GM10248 (cell line): ENCODE measurements around the gene HOXA3.

ENCODE experiments used
- CTCF ChIA-PET: fragments of 300-600 bp; sonication (Branson Sonifier 250); formaldehyde crosslinking; extraction: SDS; loops from one replicate; lab custom pipeline; 2021; ENCODE audit warnings: antibody characterized with exemption; lab: Yijun Ruan, JAX
- POLR2A ChIA-PET: fragments of 350-650 bp; sonication (Branson Sonifier 250); formaldehyde crosslinking; extraction: SDS; loops from one replicate; lab custom pipeline; 2020; ENCODE audit warnings: antibody characterized with exemption; lab: Yijun Ruan, JAX
- DNase-seq: peaks from one replicate; pipeline ENCODE4 v3.0.0; 2012; ENCODE audit errors: extremely low spot score
- CTCF ChIP-seq: IDR thresholded peaks from 2 replicates; pipeline ENCODE4 v1.5.1; 2012; ENCODE audit warnings: mild to moderate bottlenecking, low read depth; ENCODE audit errors: extremely low read depth, missing control alignments, control extremely low read depth

HOXA3 gene

DNA sequence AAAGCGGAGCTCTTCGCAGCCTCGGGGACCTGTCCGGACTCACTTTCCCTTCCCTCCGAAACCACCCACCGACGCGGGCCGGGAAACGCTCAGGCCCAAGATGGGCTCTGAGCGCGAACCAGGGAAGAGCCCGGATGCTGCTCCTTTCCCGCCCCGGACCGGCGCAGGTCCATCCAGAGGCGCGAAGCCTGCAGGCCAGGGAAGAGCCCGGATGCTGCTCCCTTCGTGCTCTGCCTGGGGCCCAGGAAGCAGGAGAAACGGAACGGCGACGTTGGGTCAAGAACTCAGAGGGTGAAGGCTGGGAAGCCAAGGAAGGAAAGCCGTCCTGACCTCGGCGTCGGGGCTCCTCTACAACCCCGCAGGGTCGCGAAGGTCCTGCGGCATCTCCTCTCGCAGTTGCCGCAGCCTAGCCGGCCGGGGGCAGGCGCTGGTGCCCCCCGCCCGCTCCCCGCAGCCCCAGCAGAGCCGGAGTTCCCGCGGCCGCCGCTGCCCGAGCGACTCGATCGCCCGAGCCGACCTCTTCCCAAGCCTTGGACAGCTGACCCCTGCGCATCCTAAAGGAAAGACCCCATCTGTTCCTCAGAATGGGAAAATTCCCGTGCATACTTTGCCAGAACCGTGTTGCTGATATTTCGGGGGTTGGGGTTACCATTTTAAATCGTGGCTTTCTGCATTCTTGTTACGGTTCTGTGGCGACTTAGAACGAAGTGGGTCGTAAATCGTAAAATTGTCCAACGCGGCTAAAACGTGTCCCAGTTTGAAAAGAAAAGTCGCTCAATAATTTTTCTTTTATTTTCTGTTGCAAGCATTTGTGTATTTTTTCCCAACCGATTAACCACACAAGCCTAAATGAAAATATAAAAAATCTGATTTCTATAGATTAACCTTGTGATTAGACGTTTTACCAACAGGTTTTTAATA is 64.1 kb downstream of the HOXA3 start:
- no peak for TF ChIP-seq CTCF
- no peak for DNase-seq
- POLR2A ChIA-PET = no interaction called here
- CTCF ChIA-PET = no interaction called here

DNA sequence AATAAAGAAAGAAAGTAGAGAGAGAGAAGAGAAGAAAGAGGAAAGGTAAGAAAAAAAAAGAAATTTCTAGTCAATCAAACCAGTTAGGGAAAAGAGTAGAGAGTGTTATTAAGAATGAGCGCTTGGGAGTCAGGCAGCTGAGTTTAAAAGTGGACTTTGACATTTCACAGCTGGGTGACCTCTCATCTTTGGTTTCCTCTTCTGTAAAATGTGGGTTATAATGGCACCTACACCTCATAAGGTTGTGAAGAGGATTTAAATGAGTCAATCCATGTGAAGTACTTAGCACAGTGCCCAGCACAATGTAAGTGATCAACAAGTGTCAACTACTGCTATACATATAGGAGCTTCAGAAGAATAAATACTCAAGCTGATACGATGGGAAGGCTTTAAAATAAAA is 68.7 kb downstream of the HOXA3 start:
- no peak for DNase-seq
- ChIA-PET CTCF (interaction anchor here (1.0 to 2.6 kb wide), 7 partner anchors 10 to 1232 kb away, joined by 3 to 13 read pairs (median 4); partner anchors contain the start of gene HOXA1), POLR2A (no interaction called here)
- TF ChIP-seq CTCF = no peak

DNA sequence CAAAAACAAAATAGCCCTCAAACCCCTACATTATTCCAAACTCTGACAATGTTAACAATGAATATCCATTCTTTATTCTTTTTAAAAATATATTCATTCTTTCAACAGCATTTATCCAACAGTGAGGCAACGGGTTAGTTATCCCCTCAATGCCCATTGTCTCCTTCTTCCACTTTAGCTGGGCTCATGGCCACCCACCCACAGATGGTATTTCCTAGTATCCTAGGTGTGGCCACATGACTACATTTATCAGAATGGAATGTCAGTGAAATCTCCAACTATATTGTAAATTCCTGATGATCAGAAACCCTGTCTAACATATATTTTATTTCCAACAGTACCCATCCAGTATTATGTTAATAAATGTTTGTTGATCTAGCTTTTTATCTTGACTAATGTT is 70.2 kb downstream of the HOXA3 start:
- TF ChIP-seq CTCF = no peak
- DNase-seq = no peak
- POLR2A ChIA-PET = no interaction called here
- CTCF ChIA-PET = interaction anchor here (0.8 to 2.6 kb wide), 4 partner anchors 9 to 61 kb away, joined by 3 to 13 read pairs (median 6); partner anchors contain the start of gene HOXA1

- no peak for TF ChIP-seq CTCF
- ChIA-PET CTCF (interaction anchor here (1.0 to 2.6 kb wide), 2 partner anchors 13 to 14 kb away, joined by 3 to 13 read pairs; no protein-coding TSS in a partner anchor), POLR2A (no interaction called here)
- DNase-seq = no peak
Observed at GRCh38 chr7:27080844-27081436, 71.4 kb downstream of the HOXA3 start.

- DNase-seq = no peak
- CTCF ChIA-PET = no interaction called here
- no peak for TF ChIP-seq CTCF
- POLR2A ChIA-PET = no interaction called here
Observed at GRCh38 chr7:27079234-27079975, 73.0 kb downstream of the HOXA3 start.

DNA sequence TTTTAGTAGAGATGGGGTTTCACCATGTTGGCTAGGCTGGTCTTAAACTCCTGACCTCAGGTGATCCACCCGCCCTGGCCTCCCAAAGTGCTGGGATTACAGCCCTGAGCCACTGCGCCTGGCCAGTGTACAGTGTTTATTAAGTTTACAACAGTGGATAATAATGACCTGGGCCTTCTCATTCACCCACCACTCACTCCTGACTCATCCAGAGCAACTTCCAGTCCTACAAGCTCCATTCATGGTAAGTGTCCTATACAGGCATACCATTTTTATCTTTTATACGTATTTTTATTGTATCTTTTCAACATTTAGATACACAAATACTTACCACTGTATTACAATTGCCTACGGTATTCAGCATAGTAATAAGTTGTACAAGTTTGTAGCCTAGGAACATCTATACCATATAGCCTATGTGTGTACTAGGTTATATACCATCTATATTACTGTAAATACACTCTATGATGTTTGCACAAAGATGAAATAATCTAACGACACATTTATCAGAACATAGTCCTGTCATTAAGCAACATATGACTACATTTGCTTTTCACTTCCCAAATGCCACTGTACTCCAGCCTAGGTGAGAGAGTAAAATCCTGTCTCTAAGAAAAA is 73.7 kb downstream of the HOXA3 start:
- ChIA-PET CTCF (no interaction called here), POLR2A (no interaction called here)
- DNase-seq = no peak
- TF ChIP-seq CTCF = no peak
